HCT116 (cell line): ENCODE measurements around the gene SPATA21. TPM values are rescaled to one million over a fixed set of nuclear protein-coding genes. Genes with fewer than 3 reads are reported as not detected.

Experiments
- ATAC-seq: fragments of 200-7000 bp; cut with Tn5 transposase; 2 replicates; pipeline ENCODE4 v1.9.1; 2020; ENCODE audit warnings: mild to moderate bottlenecking, moderate library complexity
- BruUV-seq: library from RNA; stranded (reverse); fragments of 400-500 nt; replicated peaks from 2 replicates; lab custom pipeline; 2021; lab: Mats Ljungman, UMichigan
- CTCF ChIA-PET: fragments of 300-600 bp; sonication (Branson Sonifier 250); formaldehyde crosslinking; loops from one replicate; lab custom pipeline; 2021; ENCODE audit warnings: antibody characterized with exemption; lab: Charles Lee
- POLR2A ChIA-PET: fragments of 300-600, 350-600 bp; sonication (Branson Sonifier 250); formaldehyde crosslinking; loops from one replicate; lab custom pipeline; 2021; ENCODE audit warnings: antibody characterized with exemption; lab: Charles Lee
- RAD21 ChIA-PET, 2 experiments: fragments of 300-600 bp; sonication (Branson Sonifier 250); formaldehyde crosslinking; loops; one replicate each; lab custom pipeline; 2023; ENCODE audit warnings: low total read pairs in 2 of 2; ENCODE audit not compliant: uncharacterized antibody in 2 of 2, unreplicated experiment in 2 of 2, low non-redundant PET in 1 of 2; lab: Charles Lee
- DNase-seq: peaks from one replicate; pipeline ENCODE4 v3.0.0-alpha.2; 2010; ENCODE audit warnings: low read depth, low spot score
- H2AFZ ChIP-seq: fragments of 200-600 bp; shearing (Covaris generic), sonication (generic); 2 replicates; pipeline ENCODE4 v1.6.1; 2017; ENCODE audit warnings: low read depth, mixed run types, mixed read lengths, antibody characterized with exemption, low read length; ENCODE audit not compliant: poor library complexity, severe bottlenecking
- H3K27ac ChIP-seq: 2 replicates; pipeline ENCODE4 v1.5.1; 2012; ENCODE audit warnings: low read depth, low read length
- H3K27me3 ChIP-seq: fragments of 200-600 bp; sonication (generic); 2 replicates; pipeline ENCODE4 v1.6.1; 2016; ENCODE audit warnings: mixed run types, low read length, mixed read lengths; ENCODE audit not compliant: insufficient read depth
- H3K36me3 ChIP-seq, 2 experiments: fragments of 200-500 bp in 1 of 2; fragments of 200-600 bp in 1 of 2; sonication (Bioruptor generic) in 1 of 2; sonication (generic) in 1 of 2; 2 replicates each; pipeline versions ENCODE4 v1.5.1 to v1.6.1; 2014 to 2016; ENCODE audit warnings: low read length in 2 of 2, inconsistent platforms in 1 of 2, mixed read lengths in 1 of 2, mixed run types in 1 of 2; ENCODE audit not compliant: insufficient read depth in 2 of 2, control insufficient read depth in 1 of 2
- H3K4me1 ChIP-seq, 2 experiments: fragments of 200-600 bp in 1 of 2; sonication (generic) in 1 of 2; 2 replicates each; pipeline versions ENCODE4 v1.5.1 to v1.6.1; 2012 to 2017; ENCODE audit warnings: low read length in 2 of 2, inconsistent platforms in 1 of 2, mild to moderate bottlenecking in 1 of 2, mixed read lengths in 1 of 2, mixed run types in 1 of 2, moderate library complexity in 1 of 2; ENCODE audit not compliant: insufficient read depth in 2 of 2, control insufficient read depth in 1 of 2
- H3K4me2 ChIP-seq: fragments of 200-600 bp; sonication (generic); 2 replicates; pipeline ENCODE4 v1.6.1; 2017; ENCODE audit warnings: mixed run types, low read length, mixed read lengths
- H3K4me3 ChIP-seq, 2 experiments: fragments of 200-600 bp in 1 of 2; sonication (generic) in 1 of 2; replicated peaks in 1 of 2; 2 replicates each; pipeline ENCODE4 v1.5.1; 2011 to 2016; ENCODE audit warnings: low read length in 2 of 2, control low read depth in 1 of 2, low read depth in 1 of 2, mild to moderate bottlenecking in 1 of 2, mixed read lengths in 1 of 2, mixed run types in 1 of 2
- H3K79me2 ChIP-seq: fragments of 200-600 bp; sonication (generic); 2 replicates; pipeline ENCODE4 v1.6.1; 2017; ENCODE audit warnings: mild to moderate bottlenecking, mixed run types, low read length, moderate library complexity, mixed read lengths; ENCODE audit not compliant: insufficient read depth
- H3K9ac ChIP-seq: fragments of 200-600 bp; sonication (generic); 2 replicates; pipeline ENCODE4 v1.6.1; 2016; ENCODE audit warnings: low read length, mixed read lengths
- H3K9me2 ChIP-seq: fragments of 200-600 bp; sonication (generic), shearing (Covaris generic); 2 replicates; pipeline ENCODE4 v1.6.1; 2017; ENCODE audit warnings: mixed run types, mild to moderate bottlenecking, moderate library complexity; ENCODE audit not compliant: insufficient read depth
- H3K9me3 ChIP-seq, 2 experiments: fragments of 200-500 bp in 1 of 2; fragments of 200-600 bp in 1 of 2; sonication (Bioruptor generic) in 1 of 2; sonication (generic) in 1 of 2; 2 replicates each; pipeline ENCODE4 v1.6.1; 2014 to 2017; ENCODE audit warnings: low read length in 2 of 2, mixed read lengths in 2 of 2, inconsistent platforms in 1 of 2, low read depth in 1 of 2, mild to moderate bottlenecking in 1 of 2, mixed run types in 1 of 2, moderate library complexity in 1 of 2; ENCODE audit not compliant: control insufficient read depth in 1 of 2, insufficient read depth in 1 of 2
- H4K20me1 ChIP-seq: fragments of 200-600 bp; sonication (generic), shearing (Covaris generic); 2 replicates; pipeline ENCODE4 v1.6.1; 2017; ENCODE audit warnings: mixed run types, mild to moderate bottlenecking, moderate library complexity; ENCODE audit not compliant: insufficient read depth
- ATF3 ChIP-seq: IDR thresholded peaks from 2 replicates; pipeline ENCODE4 v1.6.1; 2012
- CEBPB ChIP-seq: IDR thresholded peaks from 2 replicates; pipeline ENCODE4 v1.6.1; 2012; ENCODE audit warnings: low read depth
- POLR2AphosphoS5 ChIP-seq: IDR thresholded peaks from 2 replicates; pipeline ENCODE4 v1.6.1; 2011; ENCODE audit warnings: mild to moderate bottlenecking, low read depth, low read length, moderate library complexity
- REST ChIP-seq: IDR thresholded peaks from 2 replicates; pipeline ENCODE4 v1.6.1; 2012; ENCODE audit warnings: low read depth
- TCF7L2 ChIP-seq: IDR thresholded peaks from 2 replicates; pipeline ENCODE4 v1.7.0; 2011; ENCODE audit warnings: borderline replicate concordance, inconsistent platforms; ENCODE audit not compliant: insufficient read depth, insufficient read length; ENCODE audit errors: extremely low read depth
- YY1 ChIP-seq: IDR thresholded peaks from 2 replicates; pipeline ENCODE4 v1.6.1; 2011; ENCODE audit warnings: low read length, low read depth, moderate library complexity, mild to moderate bottlenecking; ENCODE audit not compliant: insufficient replicate concordance; ENCODE audit errors: extremely low read depth
- ZFX ChIP-seq: fragments of 450-650 bp; IDR thresholded peaks from 2 replicates; pipeline ENCODE4 v1.6.1; 2017
- intact Hi-C: fragments of 100-400 bp; cut with micrococcal nuclease; formaldehyde crosslinking; loops from 2 replicates; pipeline ENCODE4 v1.10.0; 2022
- total RNA-seq: library from RNA; stranded (reverse); gene quantifications from one replicate; pipeline ENCODE4 v1.2.1, GENCODE V29; 2021; ENCODE audit not compliant: unreplicated experiment

Gene SPATA21
- total RNA-seq, 1 experiment from 2014 or later: not detected

GRCh38 chr1:16394977-16395376 is 42.2 kb downstream of the SPATA21 start:
- H3K79me2 ChIP-seq: peaks cover 46% of the 10 kb centered on the region
- H3K4me2 ChIP-seq: no peak overlapping the region
- H3K27me3 ChIP-seq: no peaks in the 10 kb centered on the region
- H3K36me3 ChIP-seq: peaks cover 17 to 25% of the 10 kb centered on the region in 2 experiments; a peak in 3 of 4 replicates
- H3K9ac ChIP-seq: no peak overlapping the region
- ATAC-seq: no peak
- peaks cover 0 to 10% of the 10 kb centered on the region in 2 experiments; a peak in 2 of 4 replicates for H3K4me1 ChIP-seq
- BruUV-seq: no TSS peak
- TF ChIP-seq CEBPB: no peak
- no peak for TF ChIP-seq ZFX
- TF ChIP-seq, all 23 proteins: peak for 0
- no peak for DNase-seq
- ChIA-PET CTCF (no interaction called here), RAD21 (no interaction called here), POLR2A (no interaction called here)
- Histone ChIP-seq H3K4me3 (no peak overlapping the region), H3K9me3 (no peaks in the 10 kb centered on the region), H3K27ac (no peak overlapping the region), H2AFZ (no peak overlapping the region), H3K9me2 (no peaks in the 10 kb centered on the region), H4K20me1 (peaks cover 15% of the 10 kb centered on the region)
- intact Hi-C loops: no loop called here

- Histone ChIP-seq H3K4me1 (peaks cover 0 to 10% of the 10 kb centered on the region in 2 experiments; a peak in 2 of 4 replicates), H2AFZ (no peak overlapping the region), H3K79me2 (peaks cover 55% of the 10 kb centered on the region), H3K36me3 (peaks cover 13 to 25% of the 10 kb centered on the region in 2 experiments; a peak in 3 of 4 replicates), H3K9ac (no peak overlapping the region), H3K4me3 (no peak overlapping the region), H3K27ac (no peak overlapping the region), H4K20me1 (peaks cover 18% of the 10 kb centered on the region), H3K9me3 (no peaks in the 10 kb centered on the region), H3K9me2 (no peaks in the 10 kb centered on the region), H3K27me3 (no peaks in the 10 kb centered on the region), H3K4me2 (no peak overlapping the region)
- ATAC-seq (peak; percentile 66), DNase-seq (no peak)
- ChIA-PET POLR2A (interaction anchor here (0.6 kb wide), 1 partner anchor 17 kb away, joined by 3 read pairs; no protein-coding TSS in a partner anchor), RAD21 (no interaction called here), CTCF (interaction anchor here (0.6 to 0.9 kb wide), 2 partner anchors 30 to 227 kb away, joined by 3 read pairs; no protein-coding TSS in a partner anchor)
- BruUV-seq: no TSS peak
- TF ChIP-seq TCF7L2 (no peak), YY1 (no peak), REST (no peak), ATF3 (no peak), POLR2AphosphoS5 (no peak)
- intact Hi-C loops: no loop called here
Measured at GRCh38 chr1:16393570-16394521, 43.4 kb downstream of the SPATA21 start.
